ENCODE data around the gene EBP. TPM values are rescaled to one million over a fixed set of nuclear protein-coding genes. Genes with fewer than 3 reads are reported as not detected.

The EBP gene
- total RNA-seq, 4 donors from 2014 or later: 15.7 to 20.7 (median 17.4) TPM

DNA sequence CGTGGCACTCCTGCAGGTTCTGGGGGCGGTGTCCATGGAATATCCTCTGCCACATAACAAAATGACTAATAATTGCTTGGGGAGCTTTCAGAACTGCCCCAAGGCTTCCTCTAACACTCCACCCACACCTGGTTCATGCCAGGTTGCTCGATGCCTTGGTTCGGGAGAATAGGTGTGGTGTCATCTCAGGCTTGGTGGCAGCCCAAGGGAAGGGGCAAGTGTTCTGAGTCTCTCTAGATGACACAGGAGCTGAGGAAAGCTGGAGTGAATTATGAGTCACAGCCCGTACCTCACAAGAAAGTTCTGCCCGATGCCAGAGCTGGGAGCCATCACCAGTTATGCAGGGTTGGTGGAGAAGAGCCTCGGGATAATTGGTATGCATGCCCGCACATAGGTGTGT is 30.9 kb upstream of the EBP start:
- intact Hi-C loops (cut with DNase I): no loop called here
- 70% methylated on average over 5 of the region's 8 CpGs for WGBS
- no peak for DNase-seq (ENCODE audit: extremely low spot score)
- TF ChIP-seq EP300 (IDR thresholded peaks at IDR 0.05) (no peak), POLR2A (IDR thresholded peaks at IDR 0.05; ENCODE audit: low read depth) (no peak), POLR2AphosphoS5 (IDR thresholded peaks at IDR 0.05) (no peak)
- TF ChIP-seq, protein P1, sequence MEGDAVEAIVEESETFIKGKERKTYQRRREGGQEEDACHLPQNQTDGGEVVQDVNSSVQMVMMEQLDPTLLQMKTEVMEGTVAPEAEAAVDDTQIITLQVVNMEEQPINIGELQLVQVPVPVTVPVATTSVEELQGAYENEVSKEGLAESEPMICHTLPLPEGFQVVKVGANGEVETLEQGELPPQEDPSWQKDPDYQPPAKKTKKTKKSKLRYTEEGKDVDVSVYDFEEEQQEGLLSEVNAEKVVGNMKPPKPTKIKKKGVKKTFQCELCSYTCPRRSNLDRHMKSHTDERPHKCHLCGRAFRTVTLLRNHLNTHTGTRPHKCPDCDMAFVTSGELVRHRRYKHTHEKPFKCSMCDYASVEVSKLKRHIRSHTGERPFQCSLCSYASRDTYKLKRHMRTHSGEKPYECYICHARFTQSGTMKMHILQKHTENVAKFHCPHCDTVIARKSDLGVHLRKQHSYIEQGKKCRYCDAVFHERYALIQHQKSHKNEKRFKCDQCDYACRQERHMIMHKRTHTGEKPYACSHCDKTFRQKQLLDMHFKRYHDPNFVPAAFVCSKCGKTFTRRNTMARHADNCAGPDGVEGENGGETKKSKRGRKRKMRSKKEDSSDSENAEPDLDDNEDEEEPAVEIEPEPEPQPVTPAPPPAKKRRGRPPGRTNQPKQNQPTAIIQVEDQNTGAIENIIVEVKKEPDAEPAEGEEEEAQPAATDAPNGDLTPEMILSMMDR (IDR thresholded peaks at IDR 0.05): no peak
- Histone ChIP-seq H3K36me3 (no peaks in the 10 kb centered on the region), H3K27me3 (no peaks in the 10 kb centered on the region), H3K4me3 (no peak overlapping the region), H3K27ac (replicated peaks in 1 of 4) (no peak overlapping the region), H3K9me3 (no peaks in the 10 kb centered on the region), H3K4me1 (peaks cover 0 to 3% (median 0%) of the 10 kb centered on the region in 4 donors)

DNA sequence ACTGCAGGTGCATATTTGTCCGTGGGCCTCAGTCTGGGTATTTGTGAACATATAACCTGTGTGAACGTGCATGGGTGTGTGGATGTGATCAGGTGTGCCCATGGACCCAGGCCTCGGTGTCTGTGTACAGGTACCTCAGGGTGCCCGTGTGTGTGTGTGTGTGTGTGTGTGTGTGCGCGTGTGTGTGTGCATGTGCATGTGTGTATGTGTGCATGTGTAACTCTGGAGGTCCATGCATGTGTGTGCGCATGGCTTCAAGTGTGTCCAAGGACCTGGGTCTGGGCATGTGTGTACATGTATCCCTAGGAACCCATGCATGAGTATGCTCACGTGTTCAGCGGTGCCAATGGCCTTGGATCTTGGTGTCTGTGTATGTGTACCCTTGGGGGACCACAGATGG is 29.8 kb upstream of the EBP start:
- TF ChIP-seq POLR2A (IDR thresholded peaks at IDR 0.05; ENCODE audit: low read depth) (no peak), EP300 (IDR thresholded peaks at IDR 0.05) (no peak), POLR2AphosphoS5 (IDR thresholded peaks at IDR 0.05) (no peak)
- TF ChIP-seq, protein P1 (IDR thresholded peaks at IDR 0.05): no peak
- H3K27me3 ChIP-seq: no peaks in the 10 kb centered on the region
- H3K4me1 ChIP-seq: peaks cover 0 to 3% (median 0%) of the 10 kb centered on the region in 4 donors
- DNase-seq (ENCODE audit: extremely low spot score): no peak
- no peaks in the 10 kb centered on the region for H3K9me3 ChIP-seq
- no peak overlapping the region for H3K27ac ChIP-seq (replicated peaks in 1 of 4)
- H3K4me3 ChIP-seq: no peak overlapping the region
- WGBS: 71% methylated on average over 9 of the region's 9 CpGs
- intact Hi-C loops (cut with DNase I): no loop called here
- H3K36me3 ChIP-seq: no peaks in the 10 kb centered on the region

DNA sequence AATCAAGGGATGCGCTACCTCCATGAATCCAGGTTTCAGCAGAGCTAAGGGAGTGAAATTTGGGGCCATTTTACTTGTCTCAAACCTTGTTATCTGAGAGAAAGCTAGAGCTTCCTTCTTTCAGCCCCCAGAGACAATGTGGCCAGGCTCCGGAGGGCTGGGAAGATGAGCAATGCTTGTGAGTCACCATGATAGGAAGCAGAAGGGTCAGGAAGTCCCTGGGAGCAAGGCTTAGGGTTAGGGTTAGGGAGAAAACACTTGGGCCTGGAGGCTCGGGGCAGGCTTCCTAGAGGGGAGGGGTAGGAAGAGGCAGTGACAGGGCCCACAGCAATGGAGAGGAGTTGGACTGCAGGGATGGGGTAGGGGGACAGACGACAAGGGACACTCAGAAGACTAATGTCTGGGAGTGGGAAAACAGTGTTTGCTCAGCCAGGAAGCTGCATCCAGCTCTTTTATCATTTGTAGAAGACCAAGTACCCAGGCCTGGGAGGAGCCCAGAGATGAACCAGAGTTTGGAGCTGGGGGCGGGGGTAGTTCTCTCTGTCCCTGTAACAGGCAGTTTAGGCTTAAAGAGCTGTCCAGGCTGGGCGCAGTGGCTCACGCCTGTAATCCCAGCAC is 29.2 kb upstream of the EBP start:
- Histone ChIP-seq H3K9me3 (no peaks in the 10 kb centered on the region), H3K36me3 (no peaks in the 10 kb centered on the region), H3K4me1 (peaks cover 0 to 3% (median 0%) of the 10 kb centered on the region in 4 donors), H3K27me3 (no peaks in the 10 kb centered on the region), H3K4me3 (no peak overlapping the region), H3K27ac (replicated peaks in 1 of 4) (no peak overlapping the region)
- no peak for DNase-seq (ENCODE audit: extremely low spot score)
- intact Hi-C loops (cut with DNase I): no loop called here
- TF ChIP-seq EP300 (IDR thresholded peaks at IDR 0.05) (no peak), POLR2A (IDR thresholded peaks at IDR 0.05; ENCODE audit: low read depth) (no peak), POLR2AphosphoS5 (IDR thresholded peaks at IDR 0.05) (no peak)
- TF ChIP-seq, protein P1 (IDR thresholded peaks at IDR 0.05): no peak
- WGBS: 70% methylated on average over 6 of the region's 7 CpGs

DNA sequence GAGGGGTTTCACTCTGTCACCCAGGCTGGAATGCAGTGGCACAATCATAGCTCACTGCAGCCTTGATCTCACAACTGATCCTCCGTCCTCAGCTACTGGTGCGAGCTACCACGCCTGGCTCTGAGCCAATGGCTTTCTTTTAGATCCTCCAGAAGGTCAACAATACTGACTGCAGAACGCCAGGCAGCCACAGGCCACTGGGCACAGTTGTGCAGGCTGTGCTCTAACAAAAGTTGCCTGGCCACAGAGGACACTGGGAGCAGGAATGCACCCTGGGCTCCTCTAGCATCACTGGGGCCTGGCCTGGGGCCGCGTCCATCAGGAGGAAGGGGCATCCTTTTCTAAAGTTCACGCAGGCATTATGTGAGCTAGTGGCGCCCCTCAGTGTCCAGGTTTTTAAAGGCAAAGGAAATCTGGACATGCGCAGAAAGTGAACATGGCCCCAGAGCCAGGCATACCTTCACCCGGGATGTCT is 27.7 kb upstream of the EBP start:
- H3K4me3 ChIP-seq: no peak overlapping the region
- no peak for DNase-seq (ENCODE audit: extremely low spot score)
- H3K27me3 ChIP-seq: no peaks in the 10 kb centered on the region
- no peaks in the 10 kb centered on the region for H3K36me3 ChIP-seq
- TF ChIP-seq, protein P1 (IDR thresholded peaks at IDR 0.05): peak in 1 of 3 experiments; percentile 18
- TF ChIP-seq POLR2AphosphoS5 (IDR thresholded peaks at IDR 0.05): no peak
- 52% methylated on average over 10 of the region's 10 CpGs for WGBS
- H3K27ac ChIP-seq (replicated peaks in 1 of 4): no peak overlapping the region
- H3K9me3 ChIP-seq: no peaks in the 10 kb centered on the region
- intact Hi-C loops (cut with DNase I): no loop called here
- peaks cover 0 to 3% (median 0%) of the 10 kb centered on the region in 4 donors for H3K4me1 ChIP-seq

DNA sequence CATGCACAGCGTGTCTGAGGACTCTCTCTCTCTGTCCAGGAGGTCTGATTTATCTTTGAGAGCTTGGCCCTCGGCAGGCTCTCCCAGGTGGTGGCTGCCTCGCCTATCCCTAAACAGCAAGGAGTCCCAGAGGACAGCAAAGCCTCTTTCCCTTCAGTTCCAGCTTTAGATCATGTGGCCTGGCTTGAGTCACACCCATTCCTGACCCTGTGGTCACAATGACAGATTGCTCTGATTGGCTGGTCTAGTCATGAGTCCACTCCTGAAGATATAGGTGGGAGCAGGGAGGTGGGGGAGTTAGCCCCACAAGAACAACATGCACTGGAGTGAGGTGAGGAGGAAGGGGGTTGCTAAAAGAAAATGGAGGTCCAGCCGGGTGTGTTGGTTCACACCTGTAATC is 24.9 kb upstream of the EBP start:
- Histone ChIP-seq H3K4me3 (no peak overlapping the region), H3K27ac (replicated peaks in 1 of 4) (no peak overlapping the region), H3K27me3 (no peaks in the 10 kb centered on the region), H3K4me1 (peaks cover 0 to 3% (median 0%) of the 10 kb centered on the region in 4 donors), H3K9me3 (no peaks in the 10 kb centered on the region), H3K36me3 (no peaks in the 10 kb centered on the region)
- DNase-seq (ENCODE audit: extremely low spot score): no peak
- intact Hi-C loops (cut with DNase I): no loop called here
- TF ChIP-seq POLR2AphosphoS5 (IDR thresholded peaks at IDR 0.05) (no peak), POLR2A (IDR thresholded peaks at IDR 0.05; ENCODE audit: low read depth) (no peak), EP300 (IDR thresholded peaks at IDR 0.05) (no peak)
- TF ChIP-seq, protein P1 (IDR thresholded peaks at IDR 0.05): no peak
- WGBS: 88% methylated on average over 2 of the region's 4 CpGs

All from esophagus muscularis mucosa (tissue), 4 donors.